DMS79 treated with DMSO at 0.1 percent for 48 hours (cell line): ENCODE measurements around the gene TRIM74.
"Not testable (repeated sequence)": the region's sequence is repeated elsewhere in the genome, so short reads cannot be mapped to it uniquely, and the experiment has no call there.

Experiments used
- DNase-seq: peaks from one replicate; lab custom pipeline; 2025; lab: John Stamatoyannopoulos, UW

Gene TRIM74

GRCh38 chr7:72968980-72969516 lies at the start of gene TRIM74:
TSS of gene TRIM74 (minus strand) at chr7:72969466. CDS start at chr7:72966157, 3,309 bp downstream.
- DNase-seq = not testable (repeated sequence)

- not testable (repeated sequence) for DNase-seq
Observed at GRCh38 chr7:73006491-73006890, 37.2 kb upstream of the TRIM74 start.

GRCh38 chr7:73005693-73006447 lies 36.6 kb upstream of the TRIM74 start:
- DNase-seq = not testable (repeated sequence)

- not testable (repeated sequence) for DNase-seq
Observed at GRCh38 chr7:73005356-73005692, 36.1 kb upstream of the TRIM74 start.

- DNase-seq = not testable (repeated sequence)
Observed at GRCh38 chr7:72997887-72998468, 28.7 kb upstream of the TRIM74 start.

GRCh38 chr7:72997447-72997846 lies 28.2 kb upstream of the TRIM74 start:
- not testable (repeated sequence) for DNase-seq

GRCh38 chr7:72995484-72995883 lies 26.2 kb upstream of the TRIM74 start:
- not testable (repeated sequence) for DNase-seq

GRCh38 chr7:72990146-72990913 lies 21.1 kb upstream of the TRIM74 start:
- DNase-seq = not testable (repeated sequence)

- DNase-seq = not testable (repeated sequence)
Observed at GRCh38 chr7:72982084-72982483, 12.8 kb upstream of the TRIM74 start.

GRCh38 chr7:72980382-72980781 lies 11.1 kb upstream of the TRIM74 start:
- DNase-seq = not testable (repeated sequence)

GRCh38 chr7:72976434-72976833 lies 7.2 kb upstream of the TRIM74 start:
- DNase-seq = not testable (repeated sequence)

- DNase-seq = not testable (repeated sequence)
Observed at GRCh38 chr7:72975656-72976286, 6.5 kb upstream of the TRIM74 start.

GRCh38 chr7:72974781-72975180 lies 5.5 kb upstream of the TRIM74 start:
- not testable (repeated sequence) for DNase-seq

GRCh38 chr7:72971505-72971904 lies 2.2 kb upstream of the TRIM74 start:
- DNase-seq = not testable (repeated sequence)

- DNase-seq = not testable (repeated sequence)
Observed at GRCh38 chr7:72969688-72970087, 422 bp upstream of the TRIM74 start.

- DNase-seq = not testable (repeated sequence)
Observed at GRCh38 chr7:72966892-72967291, 2.4 kb downstream of the TRIM74 start.

- not testable (repeated sequence) for DNase-seq
Observed at GRCh38 chr7:72965186-72965975, 3.9 kb downstream of the TRIM74 start.

GRCh38 chr7:72963056-72963455 lies 6.2 kb downstream of the TRIM74 start:
- not testable (repeated sequence) for DNase-seq

GRCh38 chr7:72961346-72961650 lies 8.0 kb downstream of the TRIM74 start:
- not testable (repeated sequence) for DNase-seq

- DNase-seq = not testable (repeated sequence)
Observed at GRCh38 chr7:72960626-72961345, 8.5 kb downstream of the TRIM74 start.

- not testable (repeated sequence) for DNase-seq
Observed at GRCh38 chr7:72960029-72960428, 9.2 kb downstream of the TRIM74 start.
